K562 (cell line): ENCODE data around the gene FAM83G. TPM values are rescaled to one million over a fixed set of nuclear protein-coding genes. Genes with fewer than 3 reads are reported as not detected.

ENCODE experiments used
- ATAC-seq: fragments of 200-7000 bp; cut with Tn5 transposase; 3 replicates; pipeline ENCODE4 v1.9.1; 2020; ENCODE audit warnings: moderate library complexity
- BruUV-seq: library from RNA; stranded (reverse); fragments of 400-500 nt; replicated peaks from 2 replicates; lab custom pipeline; 2021; lab: Mats Ljungman, UMichigan
- CTCF ChIA-PET: fragments of 300-600 bp; formaldehyde crosslinking; extraction: SDS; loops from one replicate; lab custom pipeline; 2021; ENCODE audit warnings: low intra/inter-chr PET ratio; lab: Yijun Ruan, JAX
- POLR2A ChIA-PET: fragments of 300-600, 350-650 bp; sonication (Branson Sonifier 250); formaldehyde crosslinking; extraction: SDS; loops from one replicate; lab custom pipeline; 2021; ENCODE audit warnings: antibody characterized with exemption, inconsistent platforms; lab: Yijun Ruan, JAX
- DNase-seq, 4 experiments: peaks; one replicate each; pipeline versions ENCODE4 v3.0.0 to v3.0.0-alpha.2; 2011 to 2018; ENCODE audit warnings: low spot score in 3 of 4, mixed read lengths in 3 of 4; ENCODE audit errors: extremely low read depth in 1 of 4
- FAIRE-seq: peaks from 2 replicates; lab custom pipeline; 2011; peaks lifted over from hg19 to GRCh38; lab: Jason Lieb, UNC
- H2AFZ ChIP-seq: 2 replicates; pipeline ENCODE4 v1.6.0; 2011; ENCODE audit warnings: low read depth, low read length, control low read depth, inconsistent platforms
- H3K27ac ChIP-seq: fragments of 200-600 bp; 3 replicates; pipeline ENCODE4 v1.8.0; 2011; ENCODE audit warnings: low read depth, mild to moderate bottlenecking, control low read depth, inconsistent platforms, low read length, moderate library complexity, mixed read lengths; ENCODE audit errors: extremely low read depth
- H3K27me3 ChIP-seq, 2 experiments: fragments of 300-600 bp in 1 of 2; 2 replicates in 1 of 2; 3 replicates in 1 of 2; pipeline versions ENCODE4 v1.6.0 to v1.8.0; 2011; ENCODE audit warnings: inconsistent platforms in 2 of 2, low read length in 2 of 2, mild to moderate bottlenecking in 1 of 2, mixed read lengths in 1 of 2, moderate library complexity in 1 of 2; ENCODE audit not compliant: control insufficient read depth in 2 of 2, insufficient read depth in 2 of 2
- H3K36me3 ChIP-seq: fragments of 300-600 bp; 3 replicates; pipeline ENCODE4 v1.8.0; 2011; ENCODE audit warnings: mild to moderate bottlenecking, low read length, inconsistent platforms; ENCODE audit not compliant: control insufficient read depth, insufficient read depth
- H3K4me1 ChIP-seq, 2 experiments: fragments of 200-600 bp in 1 of 2; replicated peaks in 1 of 2; 2 replicates in 1 of 2; 3 replicates in 1 of 2; pipeline versions ENCODE4 v1.5.1 to v1.8.0; 2011; ENCODE audit warnings: inconsistent platforms in 2 of 2, low read length in 2 of 2, mild to moderate bottlenecking in 1 of 2, mixed read lengths in 1 of 2, moderate library complexity in 1 of 2; ENCODE audit not compliant: control insufficient read depth in 2 of 2, insufficient read depth in 2 of 2
- H3K4me2 ChIP-seq: 2 replicates; pipeline ENCODE4 v1.6.1; 2011; ENCODE audit warnings: low read length, control low read depth, inconsistent platforms, mixed read lengths; ENCODE audit not compliant: insufficient read depth
- H3K4me3 ChIP-seq: fragments of 200-600 bp; sonication (generic), shearing (Covaris generic); 2 replicates; pipeline ENCODE4 v1.5.1; 2016; ENCODE audit warnings: control low read depth, inconsistent platforms
- H3K79me2 ChIP-seq: fragments of 200-600 bp; 3 replicates; pipeline ENCODE4 v1.8.0; 2011; ENCODE audit warnings: low read length, inconsistent platforms; ENCODE audit not compliant: control insufficient read depth, insufficient read depth
- H3K9ac ChIP-seq, 2 experiments: 2 replicates each; pipeline versions ENCODE4 v1.6.0 to v1.6.1; 2011; ENCODE audit warnings: low read depth in 2 of 2, low read length in 2 of 2, control low read depth in 1 of 2, inconsistent platforms in 1 of 2, mild to moderate bottlenecking in 1 of 2, mixed read lengths in 1 of 2; ENCODE audit not compliant: insufficient read depth in 1 of 2
- H3K9me1 ChIP-seq: one replicate; pipeline ENCODE4 v1.6.0; 2011; ENCODE audit warnings: inconsistent platforms, mild to moderate bottlenecking, low read length, moderate library complexity; ENCODE audit not compliant: control insufficient read depth, insufficient read depth
- H3K9me3 ChIP-seq: replicated peaks from 2 replicates; pipeline ENCODE4 v1.5.1; 2011; ENCODE audit warnings: low read depth, low read length, inconsistent platforms; ENCODE audit not compliant: control insufficient read depth, insufficient read depth
- H4K20me1 ChIP-seq: replicated peaks from 2 replicates; pipeline ENCODE4 v1.6.1; 2011; ENCODE audit warnings: low read length, inconsistent platforms, mixed read lengths; ENCODE audit not compliant: control insufficient read depth, insufficient read depth
- NCOA1 ChIP-seq: fragments of 450-650 bp; IDR thresholded peaks from 2 replicates; pipeline ENCODE4 v1.6.1; 2016; ENCODE audit warnings: low read depth
- NCOA6 ChIP-seq: fragments of 450-650 bp; IDR thresholded peaks from 2 replicates; pipeline ENCODE4 v1.6.1; 2017; ENCODE audit warnings: mild to moderate bottlenecking
- NUFIP1 ChIP-seq: fragments of 450-650 bp; IDR thresholded peaks from 2 replicates; pipeline ENCODE4 v1.6.1; 2018; ENCODE audit not compliant: partially characterized antibody
- POLR2G ChIP-seq: fragments of 200-400 bp; formaldehyde crosslinking; IDR thresholded peaks from 2 replicates; pipeline ENCODE4 v1.6.1; 2017; ENCODE audit warnings: low read depth, mild to moderate bottlenecking, antibody characterized with exemption, low read length, moderate library complexity
- WGBS: fragments of 100-300 bp; shearing (Covaris generic); methylation state at CpG from one replicate; pipeline ENCODE4 v1.1.6; 2016; ENCODE audit warnings: low coverage, mixed read lengths; ENCODE audit not compliant: insufficient coverage; ENCODE audit errors: missing lambda C conversion rate; 5-methylcytosine and 5-hydroxymethylcytosine counted together
- in situ Hi-C: fragments of 300-500 bp; cut with MboI; formaldehyde crosslinking; loops from 4 replicates; pipeline ENCODE4 v1.15.0; 2018; ENCODE audit warnings: inconsistent platforms, mixed read lengths
- intact Hi-C: fragments of 100-400 bp; cut with micrococcal nuclease; formaldehyde crosslinking; loops from 2 replicates; pipeline ENCODE4 v1.14.2; 2022
- polyA plus RNA-seq, 8 experiments: library from polyadenylated mRNA; depleted of rRNA in 4 of 8; stranded (reverse) in 5 of 8; unstranded in 3 of 8; fragments of >200 nt; fragmentation: Nextera tagmentation in 2 of 8; fragmentation: Illumina TruSeq in 1 of 8; extraction: Ambion mirVana in 2 of 8; extraction: Trizol in 1 of 8; gene quantifications; 2 replicates each; pipeline versions ENCODE4 v1.2.1 to v1.2.3, GENCODE V29; 2011 to 2014; ENCODE audit warnings: inconsistent platforms in 1 of 8, missing spikeins in 1 of 8
- total RNA-seq, 7 experiments: library from RNA; depleted of rRNA in 6 of 7; stranded (reverse); fragments of >200 nt in 6 of 7; fragmentation: Illumina TruSeq in 2 of 7; extraction: Trizol in 2 of 7; gene quantifications; 2 replicates each; pipeline versions ENCODE4 v1.2.1 to v1.2.3, GENCODE V29; 2011 to 2021; ENCODE audit warnings: low replicate concordance in 1 of 7
- TF ChIP-seq, protein P1 (sequence below): fragments of 250-450 bp; sonication (Bioruptor Pico); IDR thresholded peaks from 2 replicates; pipeline ENCODE4 v1.8.0; 2021; ENCODE audit warnings: borderline replicate concordance, mild to moderate bottlenecking, moderate library complexity; ENCODE audit not compliant: poor library complexity, severe bottlenecking
- TF ChIP-seq, protein P2 (sequence below): fragments of 250-450 bp; sonication (Bioruptor Pico); IDR thresholded peaks from 2 replicates; pipeline ENCODE4 v1.5.0; 2021; ENCODE audit warnings: mild to moderate bottlenecking, moderate library complexity
- TF ChIP-seq, protein P3 (sequence below): fragments of 450-650 bp; formaldehyde crosslinking; conservative IDR thresholded peaks from 2 replicates; pipeline ENCODE4 v1.4.0; 2022; ENCODE audit warnings: mild to moderate bottlenecking, missing genetic modification characterization

Gene FAM83G
- total and polyA plus RNA-seq, 9 of the 15 experiments (the other 6 are each of a cell fraction or from before 2014, with no cell fraction given): 0.04 to 10.3 (median 4.5) TPM; not detected in 1

DNA sequence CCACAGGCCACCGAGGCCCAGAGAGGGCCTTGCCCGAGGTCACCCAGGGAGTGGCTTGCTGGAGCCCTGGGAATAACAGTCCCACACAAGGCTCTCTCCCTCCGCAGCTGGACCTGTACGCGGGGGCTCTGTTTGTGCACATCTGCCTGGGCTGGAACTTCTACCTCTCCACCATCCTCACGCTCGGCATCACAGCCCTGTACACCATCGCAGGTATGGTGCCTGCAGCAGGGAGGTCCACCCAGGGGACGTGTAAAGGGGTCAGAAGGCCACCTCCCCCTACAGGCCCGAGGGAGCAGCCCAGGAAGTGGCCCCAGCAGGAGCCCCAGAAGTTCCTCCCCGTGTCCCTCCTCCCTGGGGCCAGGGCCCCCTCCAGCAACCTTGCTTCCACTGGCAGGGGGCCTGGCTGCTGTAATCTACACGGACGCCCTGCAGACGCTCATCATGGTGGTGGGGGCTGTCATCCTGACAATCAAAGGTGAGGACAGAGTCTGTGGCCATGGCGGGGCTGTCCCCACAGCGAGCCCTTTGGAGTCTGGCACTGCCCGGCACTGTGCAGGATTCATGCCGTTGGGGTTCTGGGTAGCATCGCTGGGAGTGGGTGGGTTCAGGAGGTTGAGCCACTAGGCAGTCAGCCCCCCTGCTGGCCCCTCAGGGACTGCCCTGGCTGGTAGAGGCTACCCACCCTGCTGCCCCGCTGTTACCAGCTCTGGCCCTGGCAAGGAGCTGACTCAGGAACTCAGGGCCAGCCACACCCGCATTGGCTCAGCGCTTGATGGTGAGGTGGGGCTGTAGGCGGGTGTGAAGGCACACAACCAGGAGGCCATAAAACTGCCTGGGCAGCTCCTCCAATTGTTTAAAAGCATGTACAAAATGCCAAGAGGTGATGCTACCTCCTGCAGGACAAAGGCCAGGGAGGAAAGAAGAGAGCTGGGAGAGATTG, 35.3 kb downstream of the FAM83G start:
- H3K9me3 ChIP-seq: no peaks in the 10 kb centered on the region
- ATAC-seq (peak; percentile 48), DNase-seq (peak; percentile 16 to 37 (median 28)), FAIRE-seq (no peak)
- H3K4me3 ChIP-seq: no peak overlapping the region
- no peaks in the 10 kb centered on the region for H3K79me2 ChIP-seq
- peak; percentile 15; the same call in 1 of the 2 replicates for TF ChIP-seq POLR2G
- TF ChIP-seq NCOA6: no peak
- ChIA-PET POLR2A (interaction anchor here (0.6 to 1.7 kb wide), 4 partner anchors 8 to 39 kb away, joined by 3 to 4 read pairs (median 4); no protein-coding TSS in a partner anchor), CTCF (no interaction called here)
- H3K36me3 ChIP-seq: peaks cover 14% of the 10 kb centered on the region; the same call in 1 of the 3 replicates
- in situ Hi-C loops (no loop called here), intact Hi-C loops (no loop called here)
- 63% methylated on average over 8 of the region's 23 CpGs for WGBS
- H3K27ac ChIP-seq: no peak overlapping the region
- no peaks in the 10 kb centered on the region for H3K27me3 ChIP-seq
- no peaks in the 10 kb centered on the region for H3K9me1 ChIP-seq
- peaks cover 0 to 31% of the 10 kb centered on the region in 2 experiments; a peak in 3 of 5 replicates for H3K4me1 ChIP-seq
- BruUV-seq: no TSS peak
- peak overlapping the region in 1 of 2 experiments; percentile 71; a peak in 2 of 4 replicates for H3K9ac ChIP-seq
- no peak overlapping the region for H2AFZ ChIP-seq
- H4K20me1 ChIP-seq: 0 out of 2 replicates have a peak, but pooled peaks cover 3% of the 10 kb centered on the region
- H3K4me2 ChIP-seq: no peak overlapping the region

DNA sequence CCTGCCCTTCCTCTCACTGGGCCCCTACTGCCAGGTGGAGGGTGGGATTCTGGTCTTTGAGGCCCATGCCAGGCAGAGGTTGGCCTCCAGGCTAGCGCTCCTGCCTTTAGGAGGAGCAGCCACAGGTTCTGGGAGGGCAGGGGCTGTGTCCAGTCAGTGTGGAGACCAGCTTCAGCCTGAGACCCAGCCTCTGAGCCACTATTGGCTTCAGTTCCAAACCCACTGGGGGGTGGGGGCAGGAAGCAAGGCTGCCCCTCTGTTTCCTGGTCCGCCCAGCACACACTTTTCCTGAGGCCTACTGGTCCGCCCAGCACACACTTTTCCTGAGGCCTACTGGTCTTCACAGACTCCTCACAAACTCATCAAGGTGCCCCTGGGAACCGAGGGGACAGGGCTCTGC, 36.2 kb downstream of the FAM83G start:
- 63% methylated on average over 2 of the region's 4 CpGs for WGBS
- peaks cover 14% of the 10 kb centered on the region; the same call in 1 of the 3 replicates for H3K36me3 ChIP-seq
- H3K4me3 ChIP-seq: no peak overlapping the region
- intact Hi-C loops: no loop called here
- peak overlapping the region in 1 of 2 experiments; percentile 31; a peak in 2 of 4 replicates for H3K9ac ChIP-seq
- 0 out of 2 replicates have a peak, but pooled peaks cover 3% of the 10 kb centered on the region for H4K20me1 ChIP-seq
- H3K9me3 ChIP-seq: no peaks in the 10 kb centered on the region
- POLR2A ChIA-PET: interaction anchor here (1.7 kb wide), 1 partner anchor 14 kb away, joined by 4 read pairs; no protein-coding TSS in a partner anchor
- peak; percentile 10; the same call in 2 of the 3 replicates for ATAC-seq
- no peaks in the 10 kb centered on the region for H3K79me2 ChIP-seq
- H2AFZ ChIP-seq: no peak overlapping the region
- H3K4me1 ChIP-seq: peaks cover 0 to 35% of the 10 kb centered on the region in 2 experiments; a peak in 3 of 5 replicates
- H3K4me2 ChIP-seq: no peak overlapping the region
- DNase-seq: no peak
- no peak for FAIRE-seq
- CTCF ChIA-PET: no interaction called here
- no peak overlapping the region for H3K27ac ChIP-seq
- in situ Hi-C loops: no loop called here
- H3K9me1 ChIP-seq: no peaks in the 10 kb centered on the region
- no TSS peak for BruUV-seq
- H3K27me3 ChIP-seq: no peaks in the 10 kb centered on the region
- TF ChIP-seq NCOA1: no peak
- TF ChIP-seq, protein P1, sequence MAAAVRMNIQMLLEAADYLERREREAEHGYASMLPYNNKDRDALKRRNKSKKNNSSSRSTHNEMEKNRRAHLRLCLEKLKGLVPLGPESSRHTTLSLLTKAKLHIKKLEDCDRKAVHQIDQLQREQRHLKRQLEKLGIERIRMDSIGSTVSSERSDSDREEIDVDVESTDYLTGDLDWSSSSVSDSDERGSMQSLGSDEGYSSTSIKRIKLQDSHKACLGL (CRISPR knock-in tag): no peak
- TF ChIP-seq, protein P2, sequence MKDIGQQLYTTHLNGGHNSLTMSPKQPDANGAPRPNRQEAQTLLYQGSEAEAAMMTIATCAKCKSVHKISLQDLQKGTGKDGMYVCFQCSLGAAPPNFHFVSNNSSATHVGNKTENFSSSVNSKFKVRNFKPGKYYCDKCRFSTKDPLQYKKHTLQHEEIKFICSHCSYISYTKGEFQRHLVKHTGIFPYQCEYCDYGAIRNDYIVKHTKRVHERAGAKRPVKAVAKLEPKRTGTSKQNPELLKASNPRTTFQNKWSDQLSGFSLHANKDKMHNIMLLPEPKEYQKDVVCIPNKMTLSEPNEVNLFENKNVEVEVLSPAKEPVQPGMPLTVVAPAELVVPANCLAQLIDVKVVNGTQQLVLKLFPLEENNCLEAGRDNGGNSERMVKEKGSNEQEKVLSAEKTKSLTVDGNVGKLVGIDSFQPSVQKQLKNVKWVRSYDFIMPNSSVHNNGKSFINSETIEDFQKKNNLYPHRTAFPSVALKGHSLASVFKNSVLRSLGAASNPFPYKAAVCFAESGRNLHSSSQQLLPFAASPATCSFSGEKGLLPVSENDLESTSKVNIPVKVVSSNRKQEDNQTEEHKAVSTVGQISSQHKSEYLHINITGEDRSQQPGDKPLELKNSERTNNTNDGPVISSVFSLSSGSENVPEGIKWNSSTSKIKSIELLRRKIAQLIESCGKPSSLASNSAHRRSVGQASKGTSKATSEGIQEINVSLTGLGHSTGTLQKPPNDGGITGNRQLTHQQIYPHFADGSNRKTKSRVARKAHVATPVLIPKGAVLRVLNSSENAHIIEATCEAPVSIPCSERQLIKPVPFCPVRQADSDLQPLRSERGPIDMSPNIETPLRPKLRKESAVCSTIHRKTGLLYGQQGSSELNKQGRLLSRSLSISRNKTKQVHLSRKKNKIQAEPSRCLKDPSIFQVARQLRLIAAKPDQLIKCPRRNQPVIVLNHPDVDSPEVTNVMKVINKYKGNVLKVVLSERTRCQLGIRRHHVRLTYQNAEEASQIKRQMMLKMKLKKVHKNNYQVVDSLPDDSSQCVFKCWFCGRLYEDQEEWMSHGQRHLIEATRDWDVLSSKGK (CRISPR knock-in tag): no peak
- TF ChIP-seq, protein P3, sequence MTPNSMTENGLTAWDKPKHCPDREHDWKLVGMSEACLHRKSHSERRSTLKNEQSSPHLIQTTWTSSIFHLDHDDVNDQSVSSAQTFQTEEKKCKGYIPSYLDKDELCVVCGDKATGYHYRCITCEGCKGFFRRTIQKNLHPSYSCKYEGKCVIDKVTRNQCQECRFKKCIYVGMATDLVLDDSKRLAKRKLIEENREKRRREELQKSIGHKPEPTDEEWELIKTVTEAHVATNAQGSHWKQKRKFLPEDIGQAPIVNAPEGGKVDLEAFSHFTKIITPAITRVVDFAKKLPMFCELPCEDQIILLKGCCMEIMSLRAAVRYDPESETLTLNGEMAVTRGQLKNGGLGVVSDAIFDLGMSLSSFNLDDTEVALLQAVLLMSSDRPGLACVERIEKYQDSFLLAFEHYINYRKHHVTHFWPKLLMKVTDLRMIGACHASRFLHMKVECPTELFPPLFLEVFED: no peak
- no peak for TF ChIP-seq NUFIP1
